Glomerular endothelial cell (primary cell): ENCODE measurements around the gene VAPA. TPM values are rescaled to one million over a fixed set of nuclear protein-coding genes. Genes with fewer than 3 reads are reported as not detected.
"Not testable (repeated sequence)": the region's sequence is repeated elsewhere in the genome, so short reads cannot be mapped to it uniquely, and the experiment has no call there.

Source experiments
- DNase-seq: peaks from one replicate; pipeline ENCODE4 v3.0.0-alpha.2; 2011; ENCODE audit warnings: low read depth, low spot score; ENCODE audit errors: extremely low read depth
- total RNA-seq: library from RNA; depleted of rRNA; stranded (reverse); fragments of >200 nt; gene quantifications from 2 replicates; pipeline ENCODE4 v1.2.3, GENCODE V29; 2015

The VAPA gene
- total RNA-seq, 1 donor from 2014 or later = 181 TPM

DNA sequence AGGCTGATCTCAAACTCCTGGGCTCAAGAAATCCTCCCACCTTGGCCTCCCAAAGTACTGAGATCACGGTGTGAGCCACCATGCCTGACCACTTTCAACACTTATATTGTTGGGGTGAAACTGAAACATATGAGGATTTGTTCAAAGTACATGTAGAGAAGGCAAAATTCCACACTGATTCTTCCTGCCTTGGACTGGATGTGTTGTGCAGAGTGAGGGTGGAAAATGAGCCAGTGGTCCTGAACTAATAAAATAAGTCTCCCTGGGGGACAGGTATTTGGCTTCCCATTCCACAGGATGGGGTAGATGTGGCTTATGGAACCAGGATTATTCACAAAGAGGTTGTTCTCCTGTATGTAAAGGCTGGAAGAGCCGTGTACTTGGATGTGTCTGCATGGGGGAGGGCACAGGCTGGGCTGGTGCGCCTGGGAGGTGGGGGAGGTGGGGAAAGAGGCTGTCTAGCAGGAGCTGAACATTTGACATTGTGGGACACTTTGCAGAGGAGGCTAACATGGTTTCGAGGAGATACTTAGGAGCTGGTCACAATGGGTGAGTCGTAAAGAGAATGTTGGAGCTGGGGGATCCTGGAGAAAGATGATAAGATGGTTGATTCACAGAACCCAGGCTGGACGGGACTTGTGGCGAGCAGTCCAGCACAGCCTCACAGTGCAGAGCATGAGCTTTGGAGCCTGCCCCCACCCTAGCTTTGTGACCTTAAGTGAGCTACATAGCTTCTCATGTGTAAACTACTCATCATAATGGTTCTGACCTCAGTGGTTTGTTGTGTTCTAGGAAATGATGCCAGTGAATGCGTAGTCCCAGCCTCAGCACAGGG lies 28.4 kb upstream of the VAPA start, which contains the start of gene TXNDC2:
TSS of gene TXNDC2 (plus strand) at position 804 of the 835 bp plus-strand sequence. CDS start 708 bp downstream, outside the sequence.
- no peak for DNase-seq

DNA sequence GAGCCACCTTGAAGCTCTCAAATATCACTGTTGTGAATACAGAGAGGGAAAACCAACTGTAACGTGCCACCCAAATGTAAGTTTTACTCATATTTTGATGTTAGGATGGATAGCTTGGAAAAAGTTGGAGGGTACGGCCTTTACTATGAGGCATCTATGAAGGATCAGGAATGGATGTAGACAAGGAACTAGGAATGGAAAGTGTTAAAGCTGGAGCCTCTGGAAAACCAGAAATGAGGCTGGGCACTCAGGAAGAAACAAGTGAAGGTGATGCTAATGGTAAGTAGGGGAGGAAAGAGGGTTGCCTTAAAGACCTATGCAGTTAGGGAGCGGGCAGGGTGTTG lies 27.8 kb upstream of the VAPA start:
- DNase-seq = no peak

DNA sequence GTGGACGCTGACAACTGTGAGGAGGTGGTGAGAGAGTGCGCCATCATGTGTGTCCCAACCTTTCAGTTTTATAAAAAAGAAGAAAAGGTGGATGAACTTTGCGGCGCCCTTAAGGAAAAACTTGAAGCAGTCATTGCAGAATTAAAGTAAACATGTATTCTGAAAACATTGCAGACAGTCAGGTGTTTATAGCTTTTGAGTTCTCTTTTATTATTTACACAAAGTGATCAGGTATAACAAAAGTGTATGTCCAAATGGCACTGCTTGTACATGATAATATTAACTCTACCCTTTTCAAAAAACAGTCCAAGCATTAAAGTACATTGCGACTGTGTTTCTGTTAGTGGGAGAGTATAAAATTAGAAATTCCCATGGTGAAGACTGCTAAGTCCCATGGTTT lies 25.8 kb upstream of the VAPA start:
- no peak for DNase-seq

DNA sequence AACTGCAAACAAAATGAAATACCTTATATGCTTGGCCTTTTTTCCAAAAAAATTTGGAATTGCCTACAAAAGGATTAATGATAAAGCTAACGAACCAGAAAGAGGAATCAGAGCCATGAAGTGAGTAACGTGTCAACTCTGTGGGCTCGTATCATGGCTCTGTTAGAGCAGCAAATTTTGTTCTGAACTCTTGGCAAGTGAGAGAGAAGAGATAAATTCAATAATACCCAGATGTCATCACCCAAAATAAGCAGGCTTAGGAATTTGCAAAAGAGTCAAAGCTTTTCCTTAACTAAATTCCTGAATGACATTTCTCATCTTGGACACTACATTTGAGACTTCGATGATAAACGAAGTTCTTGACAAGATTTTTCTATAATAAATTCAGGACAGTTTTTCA lies 23.6 kb upstream of the VAPA start:
- DNase-seq = no peak

DNA sequence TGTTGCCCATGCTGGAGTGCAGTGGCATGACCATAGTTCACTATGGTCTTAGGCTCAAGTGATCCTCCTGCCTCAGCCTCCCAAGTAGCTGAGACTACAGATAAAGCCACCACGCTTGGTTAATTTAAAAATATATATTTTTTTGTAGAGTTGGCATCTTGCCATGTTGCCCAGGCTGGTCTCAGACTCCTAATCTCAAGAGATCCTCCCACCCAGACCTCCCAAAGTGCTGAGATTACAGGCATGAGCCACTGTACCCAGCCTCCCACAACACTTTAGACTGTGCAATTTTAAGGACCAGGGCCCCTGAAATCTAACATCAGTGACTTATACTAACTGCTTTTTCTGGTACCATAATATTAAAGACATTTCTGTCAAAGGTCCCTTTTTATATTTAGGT lies 22.9 kb upstream of the VAPA start:
- DNase-seq = no peak

DNA sequence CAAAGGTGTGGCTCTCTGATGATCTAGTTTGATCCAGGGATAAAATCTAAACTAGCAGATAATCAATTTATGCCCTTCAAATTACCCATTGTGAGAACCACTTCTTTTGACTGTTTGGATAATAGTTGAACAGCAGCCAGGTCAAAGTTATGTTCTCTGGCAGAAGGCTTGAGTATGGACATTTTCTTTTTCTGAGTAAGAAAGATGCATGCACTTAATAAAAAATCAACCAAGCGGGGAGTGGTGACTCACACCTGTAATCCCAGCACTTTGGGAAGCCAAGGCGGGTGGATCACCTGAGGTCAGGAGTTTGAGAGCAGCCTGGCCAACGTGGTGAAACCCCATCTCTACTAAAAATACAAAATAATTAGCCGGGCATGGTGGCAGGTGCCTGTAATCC lies 22.3 kb upstream of the VAPA start:
- not testable (repeated sequence) for DNase-seq

DNA sequence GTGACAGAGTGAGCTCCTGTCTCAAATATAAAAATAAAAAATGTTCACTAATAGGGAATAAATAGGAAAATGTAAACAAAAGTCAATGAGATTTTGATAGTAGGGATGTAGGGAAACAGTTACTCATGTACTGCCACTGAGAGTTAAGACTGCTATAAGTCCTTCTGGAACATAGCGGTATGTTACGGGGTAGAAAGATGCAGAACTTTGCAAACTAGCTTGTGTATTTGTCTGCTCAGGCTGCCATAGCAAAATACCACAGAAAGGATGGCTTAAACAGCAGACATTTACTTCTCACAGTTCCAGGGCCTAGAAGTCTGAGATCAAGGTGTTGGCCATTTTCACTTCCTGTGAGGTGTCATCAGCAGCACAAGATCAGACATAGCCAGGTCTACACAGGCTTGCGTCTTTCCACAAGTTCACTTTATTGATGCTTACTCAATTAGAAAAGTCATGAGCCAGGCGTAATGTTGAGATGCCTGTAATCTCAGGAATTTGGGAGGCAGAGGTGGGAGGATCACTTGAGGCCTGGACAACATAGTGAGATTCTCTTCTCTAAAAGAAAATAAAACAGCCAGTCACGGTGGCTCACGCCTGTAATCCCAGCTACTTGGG lies 19.3 kb upstream of the VAPA start:
- DNase-seq = no peak

DNA sequence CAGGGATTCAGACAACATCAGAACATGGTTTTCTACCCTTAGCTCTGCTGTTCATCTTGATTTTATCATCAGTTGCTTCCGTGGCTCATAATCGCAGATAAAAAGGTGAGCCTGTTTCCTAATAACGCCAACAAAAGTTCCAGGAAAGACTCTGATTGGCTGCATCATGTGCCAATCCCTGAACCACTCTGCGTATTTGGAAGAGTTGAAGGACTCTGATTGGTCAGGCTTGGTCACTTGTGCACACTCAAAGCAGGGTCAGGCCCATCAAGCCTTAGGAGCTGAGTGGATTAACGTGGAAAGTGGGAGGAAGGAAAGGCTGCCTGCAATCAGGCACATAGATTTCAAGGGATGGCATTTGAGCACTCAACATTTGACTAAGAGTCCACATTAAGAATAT lies 16.7 kb upstream of the VAPA start:
- no peak for DNase-seq

DNA sequence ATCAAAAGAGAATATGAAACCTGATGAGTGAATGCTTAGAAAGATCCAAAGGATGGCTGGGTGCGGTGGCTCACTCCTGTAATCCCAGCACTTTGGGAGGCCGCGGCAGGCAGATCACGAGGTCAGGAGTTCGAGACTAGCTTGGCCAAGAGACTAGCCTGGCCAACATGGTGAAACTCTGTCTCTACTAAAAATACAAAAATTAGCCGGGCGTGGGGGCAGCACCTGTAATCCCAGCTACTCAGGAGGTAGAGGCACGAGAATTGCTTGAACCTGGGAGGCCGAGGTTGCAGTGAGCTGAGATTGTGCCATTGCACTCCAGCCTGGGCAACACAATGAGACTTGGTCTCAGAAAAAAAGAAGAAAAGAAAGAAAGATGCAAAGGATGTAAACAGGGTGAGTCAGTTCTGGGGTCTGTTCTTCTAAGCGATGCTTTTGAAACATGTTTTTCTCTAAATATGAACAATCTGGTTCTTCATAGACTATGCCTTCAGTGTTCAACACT lies 16.0 kb upstream of the VAPA start:
- DNase-seq = not testable (repeated sequence)

DNA sequence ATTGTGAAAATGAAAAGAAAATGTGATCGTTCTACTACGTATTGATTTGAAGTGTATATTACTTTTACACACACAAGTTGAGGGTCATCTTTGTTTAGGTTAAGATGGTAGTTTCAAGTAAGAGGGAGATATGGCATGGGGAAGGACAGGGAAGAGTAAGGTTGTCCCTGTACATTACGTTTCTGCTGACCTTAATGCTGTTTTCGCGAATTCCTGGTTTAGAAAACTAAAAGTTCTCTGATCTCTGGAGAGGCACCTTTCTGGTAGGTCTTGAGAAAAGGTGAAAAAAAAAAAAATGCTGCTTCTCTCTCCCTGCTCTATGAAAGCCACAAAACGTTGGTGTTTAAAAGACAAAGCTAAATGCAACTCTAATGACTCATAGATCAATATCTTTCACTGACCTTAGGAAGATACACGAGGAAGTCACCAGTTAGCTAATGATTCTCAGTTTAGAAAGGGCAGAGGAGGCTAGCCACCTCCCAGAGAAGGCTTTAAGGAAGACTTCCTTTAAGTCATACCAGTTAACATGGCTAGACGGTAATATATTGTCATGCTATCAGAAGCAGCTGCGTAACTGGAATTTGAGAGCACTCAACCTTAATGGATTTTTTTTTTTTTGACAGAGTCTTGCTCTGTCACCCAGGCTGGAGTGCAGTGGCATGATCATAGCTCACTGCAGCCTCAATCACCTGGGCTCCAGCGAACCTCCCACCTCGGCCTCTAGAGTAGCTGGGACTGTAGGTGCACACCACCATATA lies 14.8 kb upstream of the VAPA start:
- DNase-seq = no peak

DNA sequence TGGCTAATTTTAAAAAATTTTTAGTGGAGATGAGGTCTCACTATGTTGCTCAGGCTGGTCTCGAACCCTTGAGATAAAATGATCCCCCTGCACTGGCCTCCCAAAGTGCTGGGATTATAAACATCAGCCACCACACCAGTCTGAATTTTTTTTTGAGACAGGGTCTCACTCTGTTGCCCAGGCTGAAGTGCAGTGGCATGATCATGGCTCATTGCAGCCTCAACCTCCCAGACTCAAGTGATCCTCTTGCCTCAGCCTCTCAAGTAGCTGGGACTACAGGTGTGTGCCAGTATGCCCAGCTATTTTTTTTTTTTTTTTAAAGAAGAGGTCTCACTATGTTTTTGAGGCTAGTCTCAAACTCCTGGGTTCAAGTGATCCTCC lies 14.3 kb upstream of the VAPA start:
- not testable (repeated sequence) for DNase-seq

DNA sequence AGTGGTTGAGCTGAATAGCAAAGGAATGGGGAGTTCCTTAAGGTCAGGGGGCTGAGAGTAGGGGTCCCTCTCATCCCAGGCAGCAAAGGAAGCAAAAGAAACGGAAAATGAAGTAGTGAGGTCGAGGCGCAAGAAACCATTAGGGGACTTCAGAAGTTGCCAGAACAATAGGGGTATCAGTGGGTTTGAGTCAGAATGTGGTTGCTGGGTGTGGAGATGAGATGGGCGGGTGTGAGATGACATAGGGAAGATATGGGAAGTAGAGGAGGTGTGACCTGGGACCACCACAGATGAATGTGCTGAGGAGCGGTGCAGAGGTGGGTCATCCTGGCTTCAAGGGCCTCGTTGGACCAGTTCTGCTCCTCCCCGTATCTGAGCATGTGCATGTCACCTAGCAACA lies 13.1 kb upstream of the VAPA start:
- no peak for DNase-seq

DNA sequence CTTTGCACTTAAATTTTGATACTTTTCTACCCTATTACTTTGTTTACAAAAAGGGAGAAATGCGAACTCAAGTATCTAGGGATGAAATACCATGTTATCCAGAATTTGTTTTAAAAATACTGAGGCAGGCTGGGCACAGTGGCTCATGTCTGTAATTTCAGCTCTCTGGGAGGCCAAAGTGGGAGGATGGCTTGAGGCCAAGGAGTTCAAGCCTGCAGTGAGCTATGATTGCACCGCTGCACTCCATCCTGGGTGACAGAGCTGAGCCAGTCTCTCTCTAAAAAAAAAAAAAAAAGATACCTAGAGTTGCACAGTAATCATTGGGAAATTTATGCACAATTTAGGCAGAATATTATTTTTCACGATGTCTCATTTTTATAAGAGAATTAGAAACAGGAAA lies 12.4 kb upstream of the VAPA start:
- no peak for DNase-seq

DNA sequence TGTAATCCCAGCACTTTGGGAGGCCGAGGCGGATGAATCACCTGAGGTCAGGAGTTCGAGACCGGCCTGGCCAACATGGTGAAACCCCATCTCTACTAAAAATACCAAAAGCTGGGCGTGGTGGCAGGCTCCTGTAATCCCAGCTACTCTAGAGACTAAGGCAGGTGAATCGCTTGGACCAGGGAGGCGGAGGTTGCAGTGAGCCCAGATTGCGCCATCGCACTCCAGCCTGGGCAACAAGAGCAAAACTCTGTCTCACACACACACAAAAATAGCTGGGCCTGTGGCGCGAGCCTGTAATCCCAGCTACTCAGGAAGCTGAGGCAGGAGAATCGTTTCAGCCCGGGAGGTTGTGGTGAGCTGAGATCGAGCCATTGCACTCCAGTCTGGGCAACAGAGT lies 11.6 kb upstream of the VAPA start:
- not testable (repeated sequence) for DNase-seq

DNA sequence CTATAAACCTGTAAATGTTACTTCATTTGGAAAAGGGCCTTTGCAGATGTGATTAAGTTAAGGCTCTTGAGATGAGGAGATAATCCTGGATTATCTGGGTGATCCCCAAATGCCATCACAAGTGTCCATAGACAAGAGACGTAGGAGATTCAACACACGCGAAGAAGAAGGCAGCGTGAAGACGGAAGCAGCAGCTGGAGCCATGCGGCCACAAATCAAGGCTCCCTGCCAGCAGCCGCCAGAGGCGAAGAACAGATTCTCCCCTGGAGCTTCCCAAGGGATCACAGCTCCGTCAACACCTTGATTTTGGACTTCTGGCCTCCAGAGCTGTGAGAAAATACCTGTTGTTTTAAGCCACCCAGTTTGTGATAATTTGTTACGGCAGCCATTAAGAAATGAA lies 11.0 kb upstream of the VAPA start:
- DNase-seq = no peak

DNA sequence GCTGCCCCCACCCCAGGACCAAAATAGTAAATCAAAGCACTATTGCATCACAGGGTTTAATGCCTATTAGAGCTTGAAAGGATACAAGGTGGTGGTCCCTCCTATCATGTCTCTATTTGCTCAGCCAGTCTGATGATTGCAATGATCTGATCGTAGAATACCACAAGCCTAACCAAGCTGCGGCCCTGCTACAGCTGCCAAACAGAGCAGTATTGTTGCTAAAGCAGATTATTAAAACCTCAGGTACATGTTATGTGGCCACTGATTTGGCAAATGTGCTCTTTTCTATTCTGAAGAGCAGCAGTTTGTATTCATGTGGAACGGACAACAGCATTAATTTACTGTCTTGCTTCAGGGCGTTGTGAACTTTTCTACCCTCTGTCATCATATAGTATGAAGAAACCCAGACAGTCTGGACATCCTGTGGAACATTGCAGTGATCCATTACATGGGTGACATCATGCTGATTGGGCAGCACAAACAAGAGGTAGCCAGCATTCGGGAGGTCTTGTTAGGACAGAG lies 8.4 kb upstream of the VAPA start:
- no peak for DNase-seq

DNA sequence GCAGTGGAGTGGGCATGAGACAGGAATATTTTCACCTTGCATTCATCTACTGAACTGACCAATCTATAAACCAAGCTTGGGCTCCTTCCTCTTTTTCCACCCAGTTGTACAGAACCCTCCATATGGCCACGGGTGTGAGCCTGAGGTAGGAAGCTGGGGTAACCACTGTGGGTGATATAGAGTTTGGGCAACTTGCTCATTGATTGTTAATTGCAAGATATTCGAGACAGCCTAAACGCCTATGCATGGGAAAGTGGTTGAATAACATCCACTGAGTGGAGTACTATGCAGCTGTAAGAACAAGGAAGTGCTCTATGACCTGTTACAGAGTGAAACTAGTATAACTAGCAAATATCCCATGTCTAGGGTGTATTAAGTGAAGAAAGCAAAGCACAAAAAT lies 7.3 kb upstream of the VAPA start:
- DNase-seq = no peak

DNA sequence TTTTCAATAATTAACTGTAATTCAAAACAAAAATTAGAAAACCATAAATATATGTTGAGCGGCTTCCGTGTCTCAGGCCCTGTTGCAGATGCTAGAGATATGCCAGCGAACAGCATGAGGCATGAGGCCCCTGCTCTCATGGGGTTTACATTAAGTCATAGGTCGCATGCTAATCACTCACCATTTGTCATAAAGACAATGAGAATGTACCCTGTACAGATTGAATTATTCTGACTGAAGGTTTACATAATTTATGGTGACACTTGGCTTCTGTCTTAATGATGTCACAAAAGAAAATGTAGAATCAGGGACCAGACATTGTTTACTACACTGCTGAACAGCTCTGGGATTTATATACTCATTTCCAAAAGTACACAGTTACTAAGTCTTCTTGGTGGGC lies 5.9 kb upstream of the VAPA start:
- DNase-seq = no peak

DNA sequence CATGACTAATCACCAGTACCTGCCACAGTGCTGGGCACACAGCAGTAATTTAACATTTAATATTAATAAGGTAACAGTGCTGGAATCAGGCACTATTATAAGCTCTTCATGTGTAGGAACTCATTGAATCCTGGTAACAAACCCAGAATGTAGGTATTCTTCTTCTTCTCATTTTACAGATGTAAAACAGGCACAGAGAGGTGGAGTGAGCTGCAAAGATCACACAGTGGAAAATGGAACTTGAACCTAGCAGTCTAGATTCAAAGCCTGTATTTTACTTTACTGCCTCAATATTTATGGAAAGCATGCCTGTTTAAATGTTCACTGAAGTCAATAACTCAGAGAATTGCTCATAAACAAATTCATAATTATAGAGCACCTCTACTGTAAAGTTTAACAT lies 3.7 kb upstream of the VAPA start:
- DNase-seq = no peak

DNA sequence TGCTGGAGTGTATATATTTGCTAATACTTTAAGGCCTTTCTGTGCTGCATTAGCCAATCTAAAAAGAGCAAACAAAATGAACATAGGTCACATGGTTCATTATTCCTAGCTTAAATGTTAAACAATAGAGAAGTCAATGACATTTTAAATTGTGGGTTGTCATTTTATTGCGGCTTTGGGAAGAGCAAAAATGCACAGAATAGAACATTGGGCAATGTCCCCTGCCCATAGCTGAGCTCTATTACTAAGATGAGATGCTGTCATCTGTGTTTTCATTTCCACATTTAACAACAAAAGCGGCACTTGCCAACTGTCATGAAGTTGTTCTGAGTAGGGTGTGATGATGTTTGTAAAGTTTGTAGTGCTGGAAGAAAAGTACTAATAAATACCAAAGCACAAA lies 3.2 kb upstream of the VAPA start:
- no peak for DNase-seq

DNA sequence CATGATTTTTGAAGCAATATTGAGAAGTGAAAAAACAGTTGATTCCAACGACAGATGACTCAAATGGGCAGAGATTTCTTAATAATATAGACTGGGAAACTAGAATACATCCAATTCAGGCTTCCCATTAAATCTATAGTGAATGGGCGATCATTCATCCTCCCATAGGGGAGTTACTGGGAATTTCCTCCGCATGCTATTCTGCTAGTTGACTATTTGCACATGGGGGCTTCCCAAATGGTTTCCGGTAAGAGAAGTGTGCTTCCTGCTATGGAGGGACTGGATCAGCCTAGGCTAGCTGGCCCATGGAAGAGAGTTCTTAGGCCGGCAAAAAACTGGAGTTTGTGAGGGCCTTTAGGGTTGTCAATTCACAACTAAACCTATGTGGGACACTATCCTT lies 2.6 kb upstream of the VAPA start:
- no peak for DNase-seq
